GM21528 (cell line): Measurements from ENCODE around the gene NPHP4.

ENCODE experiments used
- ATAC-seq: cut with Tn5 transposase; IDR thresholded peaks from one replicate; pipeline ENCODE4 v1.9.1; 2021; ENCODE audit warnings: mild to moderate bottlenecking, moderate library complexity; ENCODE audit not compliant: unreplicated experiment, low FRiP score

Gene NPHP4

DNA sequence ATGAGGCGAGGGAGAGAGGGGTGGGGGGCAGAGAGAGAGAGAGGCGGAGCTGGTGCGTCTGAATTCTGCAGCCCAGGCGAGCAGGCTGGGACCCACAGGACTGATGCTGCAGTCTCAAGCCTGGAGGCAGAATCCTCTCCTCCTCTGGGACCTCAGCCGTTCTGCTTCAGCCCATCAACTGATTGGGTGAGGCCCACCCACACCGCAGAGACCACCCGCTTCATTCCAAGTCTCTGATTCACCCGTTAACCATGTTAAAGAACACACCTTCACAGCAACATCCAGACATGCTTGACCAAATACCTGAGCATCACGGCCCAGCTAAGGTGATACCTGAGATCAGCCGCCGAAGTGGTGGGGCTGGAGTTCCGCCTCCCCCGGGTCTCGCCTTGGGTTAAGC is 147.8 kb downstream of the NPHP4 start:
- ATAC-seq: no peak

GRCh38 chr1:5843521-5844096 is 148.6 kb downstream of the NPHP4 start:
- no peak for ATAC-seq

- ATAC-seq: no peak
These were observed 149.5 kb downstream of the NPHP4 start for GRCh38 chr1:5842679-5843078.

GRCh38 chr1:5840551-5841001 is 151.6 kb downstream of the NPHP4 start:
- no peak for ATAC-seq

DNA sequence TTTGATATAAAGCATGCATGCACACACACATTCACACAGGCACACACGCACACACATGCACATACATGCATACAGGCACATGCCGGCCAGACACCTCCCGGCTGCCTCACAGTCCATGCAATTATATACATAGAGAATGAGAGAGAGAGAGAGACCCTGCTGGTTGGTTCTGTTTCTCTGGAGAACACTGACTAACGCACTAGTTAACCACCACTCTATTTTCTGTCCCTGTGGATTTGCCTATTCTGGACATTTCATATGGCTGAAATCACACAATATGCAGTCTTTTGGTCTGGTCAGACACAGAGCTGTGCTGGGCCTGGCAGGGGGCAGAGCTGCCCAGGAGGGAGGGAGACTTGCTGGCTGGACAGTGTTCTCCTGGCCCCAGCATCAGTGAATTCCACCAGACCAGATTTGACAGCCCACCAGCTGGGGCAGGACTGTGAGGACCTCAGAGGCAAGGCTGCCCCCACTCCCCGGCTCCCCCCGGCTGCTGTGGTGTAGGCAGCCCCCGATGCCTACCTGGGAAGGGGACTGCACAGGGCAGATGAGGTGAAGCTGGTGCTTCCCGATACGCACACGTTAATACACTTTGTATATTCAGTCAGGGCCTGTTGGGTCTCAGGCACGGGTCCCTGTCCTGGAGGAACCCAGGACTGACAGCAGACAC is 152.2 kb downstream of the NPHP4 start:
- no peak for ATAC-seq

DNA sequence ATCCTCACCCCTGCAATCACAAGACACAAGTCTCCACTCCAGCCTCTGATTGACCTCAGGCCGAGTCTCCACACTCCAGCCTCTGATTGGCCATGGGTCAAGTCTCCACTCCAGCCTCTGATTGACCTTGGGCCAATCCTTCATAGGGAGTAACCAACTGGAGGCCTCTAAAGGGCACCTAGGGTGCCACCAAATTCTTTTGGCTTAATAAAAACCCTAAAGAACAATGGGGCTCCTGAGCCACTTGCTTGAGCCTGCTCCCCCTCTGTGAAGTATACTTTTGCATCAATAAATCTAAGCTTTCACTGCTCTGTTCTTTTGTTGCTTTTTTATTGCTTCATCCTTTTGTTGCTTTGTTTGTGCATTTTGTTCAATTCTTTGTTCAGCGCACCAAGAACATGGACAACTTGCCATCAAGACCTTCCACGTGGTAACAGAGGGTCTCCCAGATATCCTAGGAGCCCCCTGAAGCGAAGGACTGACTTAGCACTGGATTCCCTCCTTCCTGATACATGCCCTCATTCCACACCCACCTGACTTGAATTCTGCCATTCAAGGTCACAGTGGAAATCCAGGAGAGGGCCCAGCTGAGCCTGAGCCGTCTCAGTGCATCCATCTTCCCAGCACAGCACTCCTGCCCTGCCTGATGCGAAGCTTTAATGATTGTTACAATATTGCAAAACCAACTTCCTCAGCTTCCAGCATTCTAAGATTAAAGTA is 152.9 kb downstream of the NPHP4 start:
- ATAC-seq: no peak

GRCh38 chr1:5837976-5838653 is 154.1 kb downstream of the NPHP4 start:
- ATAC-seq: no peak

DNA sequence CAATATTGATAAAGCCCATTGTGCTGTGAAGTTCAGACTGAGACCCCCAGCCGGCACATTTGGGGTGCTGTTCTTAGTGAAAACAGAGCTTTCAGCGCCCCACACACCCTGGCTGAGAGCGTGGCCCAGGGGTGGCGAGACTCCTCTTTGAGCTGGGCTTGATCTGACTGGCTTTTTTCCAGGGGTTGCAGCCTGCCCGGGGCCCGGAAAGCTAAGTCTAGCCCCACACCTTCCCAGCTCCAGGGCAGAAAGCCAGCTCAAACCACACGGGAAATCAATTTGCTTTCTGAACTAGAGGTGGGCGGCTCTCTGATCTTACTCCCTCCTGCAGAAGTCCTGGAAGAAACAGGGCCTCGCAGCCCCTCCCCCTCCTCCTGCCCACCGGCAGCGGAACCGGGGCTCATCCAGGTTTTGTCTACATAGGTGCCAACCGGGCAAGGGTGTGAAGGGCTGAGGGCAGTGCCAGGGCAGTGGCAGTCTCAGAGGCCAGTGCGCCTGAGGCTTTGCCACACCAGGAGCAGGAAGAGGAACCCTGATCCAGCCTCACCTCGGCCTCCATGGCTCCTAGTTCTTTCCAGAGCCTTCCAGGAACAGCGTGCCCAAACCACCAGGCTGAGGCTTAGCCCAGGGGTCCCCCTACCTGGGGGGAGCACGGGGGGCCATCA is 155.3 kb downstream of the NPHP4 start:
- ATAC-seq: no peak

DNA sequence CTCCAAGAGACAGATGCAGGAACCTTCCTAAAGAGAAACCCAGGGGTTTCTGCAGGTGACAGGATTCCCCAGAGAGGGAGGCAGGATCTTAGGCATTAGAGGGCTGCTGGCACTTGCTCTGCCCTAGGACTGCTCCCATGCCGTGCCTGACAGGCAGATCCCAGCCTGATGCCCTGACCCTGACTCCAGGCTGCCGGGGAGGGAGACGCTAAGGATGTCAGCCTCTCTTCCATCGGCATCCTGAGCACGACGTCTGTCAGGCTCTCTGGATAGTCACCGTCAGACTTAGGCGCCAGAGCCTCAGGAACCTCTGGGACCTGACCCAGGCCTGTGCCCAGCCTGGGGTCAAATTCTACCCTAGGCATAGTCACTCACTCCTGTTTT is 157.1 kb downstream of the NPHP4 start:
- no peak for ATAC-seq

DNA sequence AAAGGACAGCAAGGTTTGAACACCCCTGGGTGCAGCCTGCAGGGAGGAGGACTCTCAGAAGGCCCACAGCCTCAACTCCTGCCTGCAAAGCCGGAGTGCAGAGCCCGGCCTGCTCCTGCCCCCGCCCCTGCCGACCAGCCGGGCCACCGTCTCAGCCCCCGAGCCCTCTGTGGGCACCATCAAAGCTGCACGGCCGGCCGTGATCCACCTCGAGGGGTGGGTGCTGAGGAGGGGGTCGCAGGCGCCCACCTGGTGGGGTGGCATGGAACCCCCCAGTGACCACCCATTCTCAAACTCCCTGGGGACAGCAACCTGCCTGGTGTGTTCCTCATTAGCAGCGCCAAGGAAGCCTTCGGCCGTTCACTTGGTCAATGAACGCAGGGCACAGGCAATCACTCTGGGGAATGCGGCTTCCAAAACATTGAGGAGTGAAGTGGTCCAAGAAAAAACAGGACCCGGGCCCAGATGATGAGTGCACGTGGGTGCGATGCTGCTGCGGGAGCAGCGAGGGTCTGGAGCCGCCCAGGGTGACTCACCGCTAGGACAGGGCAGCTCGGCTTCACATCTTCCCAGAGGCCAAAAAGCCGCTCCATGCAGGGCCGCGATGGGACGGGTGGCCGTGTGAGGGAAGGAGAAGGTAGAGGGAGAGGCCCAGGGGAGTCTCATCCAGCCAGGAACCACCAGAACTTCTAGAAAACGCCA is 157.6 kb downstream of the NPHP4 start:
- ATAC-seq: no peak

DNA sequence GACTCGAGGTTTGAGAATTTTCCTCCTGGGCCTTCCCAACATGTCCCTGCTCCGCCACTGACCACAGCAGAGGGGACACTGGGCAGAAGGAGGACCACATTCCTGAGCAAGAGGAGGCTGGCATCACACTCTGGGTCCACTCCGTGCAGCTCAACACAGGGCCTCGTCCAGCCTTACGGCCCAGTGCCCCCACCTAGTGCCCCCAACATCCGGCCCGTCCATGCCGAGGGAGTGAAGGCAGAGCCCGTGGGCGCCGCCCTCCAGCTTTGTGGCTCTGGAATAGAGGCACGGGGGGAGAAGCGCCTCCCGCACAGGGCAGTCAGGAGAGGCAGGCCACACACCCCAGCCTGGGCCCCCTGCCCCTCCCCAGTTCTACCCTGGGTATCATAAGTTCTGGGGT is 158.3 kb downstream of the NPHP4 start:
- ATAC-seq: no peak

GRCh38 chr1:5832916-5833895 is 159.0 kb downstream of the NPHP4 start:
- ATAC-seq: no peak

- no peak for ATAC-seq
These were observed 160.5 kb downstream of the NPHP4 start for GRCh38 chr1:5831600-5832335.

GRCh38 chr1:5830771-5831599 is 161.2 kb downstream of the NPHP4 start:
- no peak for ATAC-seq

DNA sequence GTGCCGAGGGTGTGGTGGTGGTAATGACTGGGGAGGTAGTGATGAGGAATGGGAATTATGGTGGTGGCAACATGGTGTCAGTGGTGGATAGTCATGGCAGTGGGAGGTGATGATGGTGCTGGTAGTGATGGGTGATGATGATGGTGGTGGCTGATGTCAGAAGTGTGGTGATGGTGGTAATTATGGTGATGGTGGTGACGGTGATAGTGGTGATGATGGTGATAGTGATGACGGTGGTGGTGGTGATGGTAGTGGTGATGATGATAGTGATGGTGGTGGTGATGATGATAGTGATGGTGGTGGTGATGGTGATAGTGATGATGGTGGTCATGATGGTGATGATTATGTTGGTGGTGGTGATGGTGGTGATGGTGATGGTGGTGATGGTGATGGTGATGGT is 162.8 kb downstream of the NPHP4 start:
- ATAC-seq: no peak

GRCh38 chr1:5828308-5828935 is 163.8 kb downstream of the NPHP4 start:
- ATAC-seq: no peak

DNA sequence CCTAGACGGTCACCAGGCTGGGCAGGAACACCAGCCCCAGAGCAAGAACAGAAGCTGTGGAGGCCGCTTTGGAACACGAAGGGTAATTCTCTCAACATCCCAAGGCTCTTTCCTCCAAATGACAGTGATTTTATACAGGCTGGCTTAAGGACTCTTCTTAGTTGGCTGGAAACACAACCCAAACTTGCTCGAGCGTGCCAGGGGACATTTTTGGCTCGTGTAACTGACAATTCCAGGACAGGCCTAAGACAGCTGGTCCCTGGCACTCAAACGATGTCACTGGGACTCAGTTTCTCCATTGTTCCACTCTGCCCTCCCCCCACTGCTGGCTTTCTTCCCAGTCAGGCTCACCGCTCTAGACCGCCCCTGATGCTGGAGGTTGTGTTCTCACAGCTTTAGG is 164.7 kb downstream of the NPHP4 start:
- no peak for ATAC-seq
